ENCODE data around the gene SRBD1. TPM values are rescaled to one million over a fixed set of nuclear protein-coding genes. Genes with fewer than 3 reads are reported as not detected.

SRBD1 gene
- total RNA-seq, 1 experiment from 2014 or later = 20.6 TPM

- intact Hi-C loops (cut with micrococcal nuclease) = no loop called here
- Histone ChIP-seq H3K36me3 (ENCODE audit: control insufficient read depth in 1 of 2, insufficient read depth in 2 of 2, low read length in 2 of 2) (no peaks in the 10 kb centered on the region), H3K9me3 (ENCODE audit: control insufficient read depth in 1 of 2, insufficient read depth in 1 of 2, low read depth in 1 of 2, low read length in 2 of 2) (no peaks in the 10 kb centered on the region), H2AFZ (ENCODE audit: low read depth, low read length, poor library complexity, severe bottlenecking) (no peak overlapping the region), H3K79me2 (ENCODE audit: insufficient read depth, low read length) (peaks cover 21% of the 10 kb centered on the region), H3K4me1 (ENCODE audit: control insufficient read depth in 1 of 2, insufficient read depth in 2 of 2, low read length in 2 of 2) (peaks cover 15 to 24% of the 10 kb centered on the region in 2 experiments), H3K27me3 (ENCODE audit: insufficient read depth, low read length) (no peaks in the 10 kb centered on the region), H3K27ac (ENCODE audit: low read depth, low read length) (no peak overlapping the region), H4K20me1 (ENCODE audit: insufficient read depth) (no peaks in the 10 kb centered on the region), H3K9me2 (ENCODE audit: insufficient read depth) (no peaks in the 10 kb centered on the region), H3K4me2 (ENCODE audit: low read length) (no peak overlapping the region), H3K4me3 (replicated peaks in 1 of 2; ENCODE audit: low read depth in 1 of 2, low read length in 2 of 2) (no peak overlapping the region), H3K9ac (ENCODE audit: low read length) (no peak overlapping the region)
- no peak for TF ChIP-seq ZFX (IDR thresholded peaks at IDR 0.05)
- TF ChIP-seq EZH2 (IDR thresholded peaks at IDR 0.05) = no peak
- TF ChIP-seq POLR2AphosphoS5 (IDR thresholded peaks at IDR 0.05; ENCODE audit: low read depth, low read length) = no peak
- TF ChIP-seq CBX3 (IDR thresholded peaks at IDR 0.05; ENCODE audit: low read depth) = no peak
- TF ChIP-seq POLR2A (IDR thresholded peaks at IDR 0.05; ENCODE audit: borderline replicate concordance, extremely low read depth, insufficient read depth, insufficient read length) = no peak
- TF ChIP-seq SIN3A (IDR thresholded peaks at IDR 0.05; ENCODE audit: low read depth) = no peak
- no peak for TF ChIP-seq MAX (IDR thresholded peaks at IDR 0.05)
- no peak for TF ChIP-seq REST (IDR thresholded peaks at IDR 0.05; ENCODE audit: low read depth)
- TF ChIP-seq ZBTB33 (IDR thresholded peaks at IDR 0.05; ENCODE audit: extremely low read depth, insufficient replicate concordance, low read length) = no peak
- TF ChIP-seq ELF1 (IDR thresholded peaks at IDR 0.05; ENCODE audit: borderline replicate concordance, low read depth) = no peak
- TF ChIP-seq EZH2phosphoT487 (IDR thresholded peaks at IDR 0.05; ENCODE audit: borderline replicate concordance) = no peak
- no peak for TF ChIP-seq EGR1 (IDR thresholded peaks at IDR 0.05; ENCODE audit: low read depth)
- TF ChIP-seq JUND (IDR thresholded peaks at IDR 0.05) = no peak
- no peak for TF ChIP-seq SRF (IDR thresholded peaks at IDR 0.05; ENCODE audit: low read depth)
- no peak for TF ChIP-seq SP1 (IDR thresholded peaks at IDR 0.05; ENCODE audit: low read depth)
- no peak for TF ChIP-seq YY1 (IDR thresholded peaks at IDR 0.05; ENCODE audit: extremely low read depth, insufficient replicate concordance, low read depth, low read length)
- no peak for TF ChIP-seq CTCF (IDR thresholded peaks at IDR 0.05 in 2 of 3, conservative IDR thresholded peaks at IDR 0.05 in 1 of 3; ENCODE audit: borderline replicate concordance in 1 of 3, insufficient read depth in 1 of 3, low read depth in 2 of 3, low read length in 2 of 3)
- no peak for TF ChIP-seq RAD21 (IDR thresholded peaks at IDR 0.05; ENCODE audit: low read depth)
- no peak for TF ChIP-seq FOSL1 (IDR thresholded peaks at IDR 0.05; ENCODE audit: low read depth)
- ATAC-seq (no peak), DNase-seq (ENCODE audit: low read depth, low spot score) (no peak)
- RAD21 ChIA-PET (ENCODE audit: low non-redundant PET in 1 of 2, low total read pairs in 2 of 2, uncharacterized antibody in 2 of 2, unreplicated experiment in 2 of 2) = no interaction called here
- POLR2A ChIA-PET = no interaction called here
- no TSS peak for BruUV-seq (replicated peaks)
- CTCF ChIA-PET = no interaction called here
These were observed 37.6 kb upstream of the SRBD1 start for GRCh38 chr2:45648636-45649035.

Measured in HCT116 (cell line).